HCT116 (cell line): ENCODE data around the gene ZNF532. TPM values are rescaled to one million over a fixed set of nuclear protein-coding genes. Genes with fewer than 3 reads are reported as not detected.

Experiments
- ATAC-seq: fragments of 200-7000 bp; cut with Tn5 transposase; 2 replicates; pipeline ENCODE4 v1.9.1; 2020; ENCODE audit warnings: mild to moderate bottlenecking, moderate library complexity
- BruUV-seq: library from RNA; stranded (reverse); fragments of 400-500 nt; replicated peaks from 2 replicates; lab custom pipeline; 2021; lab: Mats Ljungman, UMichigan
- CTCF ChIA-PET: fragments of 300-600 bp; sonication (Branson Sonifier 250); formaldehyde crosslinking; loops from one replicate; lab custom pipeline; 2021; ENCODE audit warnings: antibody characterized with exemption; lab: Charles Lee
- POLR2A ChIA-PET: fragments of 300-600, 350-600 bp; sonication (Branson Sonifier 250); formaldehyde crosslinking; loops from one replicate; lab custom pipeline; 2021; ENCODE audit warnings: antibody characterized with exemption; lab: Charles Lee
- RAD21 ChIA-PET, 2 experiments: fragments of 300-600 bp; sonication (Branson Sonifier 250); formaldehyde crosslinking; loops; one replicate each; lab custom pipeline; 2023; ENCODE audit warnings: low total read pairs in 2 of 2; ENCODE audit not compliant: uncharacterized antibody in 2 of 2, unreplicated experiment in 2 of 2, low non-redundant PET in 1 of 2; lab: Charles Lee
- DNase-seq: peaks from one replicate; pipeline ENCODE4 v3.0.0-alpha.2; 2010; ENCODE audit warnings: low read depth, low spot score
- H2AFZ ChIP-seq: fragments of 200-600 bp; shearing (Covaris generic), sonication (generic); 2 replicates; pipeline ENCODE4 v1.6.1; 2017; ENCODE audit warnings: low read depth, mixed run types, mixed read lengths, antibody characterized with exemption, low read length; ENCODE audit not compliant: poor library complexity, severe bottlenecking
- H3K27ac ChIP-seq: 2 replicates; pipeline ENCODE4 v1.5.1; 2012; ENCODE audit warnings: low read depth, low read length
- H3K27me3 ChIP-seq: fragments of 200-600 bp; sonication (generic); 2 replicates; pipeline ENCODE4 v1.6.1; 2016; ENCODE audit warnings: mixed run types, low read length, mixed read lengths; ENCODE audit not compliant: insufficient read depth
- H3K36me3 ChIP-seq, 2 experiments: fragments of 200-500 bp in 1 of 2; fragments of 200-600 bp in 1 of 2; sonication (Bioruptor generic) in 1 of 2; sonication (generic) in 1 of 2; 2 replicates each; pipeline versions ENCODE4 v1.5.1 to v1.6.1; 2014 to 2016; ENCODE audit warnings: low read length in 2 of 2, inconsistent platforms in 1 of 2, mixed read lengths in 1 of 2, mixed run types in 1 of 2; ENCODE audit not compliant: insufficient read depth in 2 of 2, control insufficient read depth in 1 of 2
- H3K4me1 ChIP-seq, 2 experiments: fragments of 200-600 bp in 1 of 2; sonication (generic) in 1 of 2; 2 replicates each; pipeline versions ENCODE4 v1.5.1 to v1.6.1; 2012 to 2017; ENCODE audit warnings: low read length in 2 of 2, inconsistent platforms in 1 of 2, mild to moderate bottlenecking in 1 of 2, mixed read lengths in 1 of 2, mixed run types in 1 of 2, moderate library complexity in 1 of 2; ENCODE audit not compliant: insufficient read depth in 2 of 2, control insufficient read depth in 1 of 2
- H3K4me2 ChIP-seq: fragments of 200-600 bp; sonication (generic); 2 replicates; pipeline ENCODE4 v1.6.1; 2017; ENCODE audit warnings: mixed run types, low read length, mixed read lengths
- H3K4me3 ChIP-seq, 2 experiments: fragments of 200-600 bp in 1 of 2; sonication (generic) in 1 of 2; replicated peaks in 1 of 2; 2 replicates each; pipeline ENCODE4 v1.5.1; 2011 to 2016; ENCODE audit warnings: low read length in 2 of 2, control low read depth in 1 of 2, low read depth in 1 of 2, mild to moderate bottlenecking in 1 of 2, mixed read lengths in 1 of 2, mixed run types in 1 of 2
- H3K79me2 ChIP-seq: fragments of 200-600 bp; sonication (generic); 2 replicates; pipeline ENCODE4 v1.6.1; 2017; ENCODE audit warnings: mild to moderate bottlenecking, mixed run types, low read length, moderate library complexity, mixed read lengths; ENCODE audit not compliant: insufficient read depth
- H3K9ac ChIP-seq: fragments of 200-600 bp; sonication (generic); 2 replicates; pipeline ENCODE4 v1.6.1; 2016; ENCODE audit warnings: low read length, mixed read lengths
- H3K9me2 ChIP-seq: fragments of 200-600 bp; sonication (generic), shearing (Covaris generic); 2 replicates; pipeline ENCODE4 v1.6.1; 2017; ENCODE audit warnings: mixed run types, mild to moderate bottlenecking, moderate library complexity; ENCODE audit not compliant: insufficient read depth
- H3K9me3 ChIP-seq, 2 experiments: fragments of 200-500 bp in 1 of 2; fragments of 200-600 bp in 1 of 2; sonication (Bioruptor generic) in 1 of 2; sonication (generic) in 1 of 2; 2 replicates each; pipeline ENCODE4 v1.6.1; 2014 to 2017; ENCODE audit warnings: low read length in 2 of 2, mixed read lengths in 2 of 2, inconsistent platforms in 1 of 2, low read depth in 1 of 2, mild to moderate bottlenecking in 1 of 2, mixed run types in 1 of 2, moderate library complexity in 1 of 2; ENCODE audit not compliant: control insufficient read depth in 1 of 2, insufficient read depth in 1 of 2
- H4K20me1 ChIP-seq: fragments of 200-600 bp; sonication (generic), shearing (Covaris generic); 2 replicates; pipeline ENCODE4 v1.6.1; 2017; ENCODE audit warnings: mixed run types, mild to moderate bottlenecking, moderate library complexity; ENCODE audit not compliant: insufficient read depth
- EGR1 ChIP-seq: IDR thresholded peaks from 2 replicates; pipeline ENCODE4 v1.6.1; 2012; ENCODE audit warnings: low read depth
- POLR2AphosphoS5 ChIP-seq: IDR thresholded peaks from 2 replicates; pipeline ENCODE4 v1.6.1; 2011; ENCODE audit warnings: mild to moderate bottlenecking, low read depth, low read length, moderate library complexity
- SIN3A ChIP-seq: IDR thresholded peaks from 2 replicates; pipeline ENCODE4 v1.6.1; 2012; ENCODE audit warnings: low read depth
- ZFX ChIP-seq: fragments of 450-650 bp; IDR thresholded peaks from 2 replicates; pipeline ENCODE4 v1.6.1; 2017
- intact Hi-C: fragments of 100-400 bp; cut with micrococcal nuclease; formaldehyde crosslinking; loops from 2 replicates; pipeline ENCODE4 v1.10.0; 2022
- total RNA-seq: library from RNA; stranded (reverse); gene quantifications from one replicate; pipeline ENCODE4 v1.2.1, GENCODE V29; 2021; ENCODE audit not compliant: unreplicated experiment

ZNF532 gene
- total RNA-seq, 1 experiment from 2014 or later, result 11.6 TPM

DNA sequence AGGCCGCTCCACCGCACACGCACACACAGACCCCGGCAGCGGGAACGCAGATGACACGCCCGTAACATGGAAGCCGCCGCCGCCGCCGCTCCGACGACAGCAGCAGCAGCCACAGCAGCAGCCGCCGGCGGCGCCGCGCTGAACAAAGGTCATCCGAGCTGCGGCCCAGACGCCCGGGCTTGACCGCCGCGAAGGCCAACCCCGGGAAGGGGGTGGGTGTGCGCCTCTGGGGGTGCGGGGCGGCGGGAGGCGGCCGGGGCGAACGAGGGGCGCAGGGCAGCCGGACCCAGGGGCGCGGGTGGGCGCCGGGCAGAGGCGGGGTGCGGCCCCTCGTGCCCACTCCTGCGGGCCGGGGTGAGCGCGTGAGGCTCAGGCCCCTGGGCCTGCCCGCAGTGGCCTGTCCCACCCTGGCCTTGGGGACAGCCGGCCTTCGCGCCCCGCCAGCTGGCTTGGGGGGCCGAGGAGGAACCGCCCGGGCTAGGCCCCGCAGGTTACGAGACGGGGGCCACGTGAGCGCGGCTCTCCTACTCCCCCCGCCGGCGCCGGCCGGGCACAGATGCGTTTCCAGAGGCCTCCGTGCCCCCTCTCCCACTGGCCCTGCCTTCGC is 1.0 kb upstream of the ZNF532 start:
- no peaks in the 10 kb centered on the region for H3K9me2 ChIP-seq
- no peaks in the 10 kb centered on the region for H3K79me2 ChIP-seq
- H3K27ac ChIP-seq, result no peak overlapping the region; the same call in 1 of the 2 replicates
- ChIA-PET RAD21 (no interaction called here), POLR2A (no interaction called here), CTCF (no interaction called here)
- no peak overlapping the region for H2AFZ ChIP-seq
- TF ChIP-seq SIN3A (no peak), ZFX (peak; percentile 73)
- no TSS peak for BruUV-seq
- no peaks in the 10 kb centered on the region for H3K36me3 ChIP-seq
- peak overlapping the region; percentile 49 for H3K9ac ChIP-seq
- no peaks in the 10 kb centered on the region for H3K27me3 ChIP-seq
- H3K4me2 ChIP-seq, result peak overlapping the region; percentile 55
- no peaks in the 10 kb centered on the region for H3K9me3 ChIP-seq
- H3K4me3 ChIP-seq, result peak overlapping the region; percentile 25 to 49
- peak; percentile 66 for ATAC-seq
- peaks cover 7 to 22% of the 10 kb centered on the region in 2 experiments; a peak in 3 of 4 replicates for H3K4me1 ChIP-seq
- intact Hi-C loops, result loop anchor here (5.0 kb wide), 1 partner anchor 76 kb away; no protein-coding TSS in a partner anchor
- no peak for DNase-seq
- H4K20me1 ChIP-seq, result no peaks in the 10 kb centered on the region

- no peaks in the 10 kb centered on the region for H3K36me3 ChIP-seq
- no peaks in the 10 kb centered on the region for H3K9me3 ChIP-seq
- H3K9me2 ChIP-seq, result no peaks in the 10 kb centered on the region
- intact Hi-C loops, result no loop called here
- no peak overlapping the region for H3K9ac ChIP-seq
- DNase-seq (no peak), ATAC-seq (no peak)
- H3K27ac ChIP-seq, result no peak overlapping the region
- H4K20me1 ChIP-seq, result no peaks in the 10 kb centered on the region
- ChIA-PET CTCF (no interaction called here), RAD21 (no interaction called here), POLR2A (no interaction called here)
- peaks cover 7 to 22% of the 10 kb centered on the region in 2 experiments; a peak in 3 of 4 replicates for H3K4me1 ChIP-seq
- TF ChIP-seq EGR1, result no peak
- TF ChIP-seq POLR2AphosphoS5, result 0 out of 2 replicates have a peak, but pooled peaks have one; percentile 1
- no peaks in the 10 kb centered on the region for H3K79me2 ChIP-seq
- H3K4me2 ChIP-seq, result no peak overlapping the region
- no peak overlapping the region for H2AFZ ChIP-seq
- BruUV-seq, result no TSS peak
- no peaks in the 10 kb centered on the region for H3K27me3 ChIP-seq
- H3K4me3 ChIP-seq, result no peak overlapping the region
Observed at GRCh38 chr18:58865033-58865590, 435 bp downstream of the ZNF532 start.
